Measurements from ENCODE around the gene KHSRP.
A peak's percentile ranks its signal among the peaks of the same experiment; 100 is the strongest.

The KHSRP gene

DNA sequence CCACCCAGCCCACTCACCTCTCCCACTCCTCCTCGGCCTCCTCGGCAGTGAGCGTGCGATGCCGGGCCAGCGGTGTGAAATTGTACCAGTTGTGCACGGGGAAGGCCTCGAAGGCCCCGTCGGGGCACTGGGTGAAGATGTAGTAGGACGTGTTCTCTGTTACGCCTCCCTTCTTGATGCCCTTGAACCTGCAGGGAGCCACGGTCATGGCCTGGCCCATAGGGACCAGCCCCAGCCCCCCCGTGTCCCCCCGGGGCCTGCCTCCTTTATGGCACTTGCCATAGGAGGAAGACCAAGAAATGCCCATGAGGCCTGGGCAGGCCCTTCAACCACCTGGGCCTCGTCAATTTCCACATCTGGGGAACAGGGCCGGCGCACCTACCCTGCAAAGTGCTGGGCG is 37.2 kb downstream of the KHSRP start:
- DNase-seq (ENCODE audit: low read depth), result no peak

DNA sequence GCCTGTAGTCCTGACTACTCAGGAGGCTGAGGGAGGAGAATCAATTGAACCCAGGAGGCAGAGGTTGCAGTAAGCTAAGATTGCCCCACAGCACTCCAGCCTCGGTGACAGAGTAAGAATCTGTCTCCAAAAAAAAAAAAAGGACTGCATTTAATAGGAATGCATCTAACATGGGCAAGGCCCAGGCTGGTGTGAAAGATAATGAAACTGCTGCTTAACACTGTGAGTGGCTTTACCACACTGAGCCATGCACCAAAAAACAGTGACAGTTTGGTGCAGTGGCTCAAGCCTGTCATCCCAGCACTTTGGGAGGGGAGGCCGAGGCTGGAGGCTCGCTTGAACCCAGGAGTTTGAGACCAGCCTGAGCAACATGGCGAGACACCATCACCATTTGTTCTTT is 40.2 kb downstream of the KHSRP start:
- DNase-seq (ENCODE audit: low read depth), result no peak

DNA sequence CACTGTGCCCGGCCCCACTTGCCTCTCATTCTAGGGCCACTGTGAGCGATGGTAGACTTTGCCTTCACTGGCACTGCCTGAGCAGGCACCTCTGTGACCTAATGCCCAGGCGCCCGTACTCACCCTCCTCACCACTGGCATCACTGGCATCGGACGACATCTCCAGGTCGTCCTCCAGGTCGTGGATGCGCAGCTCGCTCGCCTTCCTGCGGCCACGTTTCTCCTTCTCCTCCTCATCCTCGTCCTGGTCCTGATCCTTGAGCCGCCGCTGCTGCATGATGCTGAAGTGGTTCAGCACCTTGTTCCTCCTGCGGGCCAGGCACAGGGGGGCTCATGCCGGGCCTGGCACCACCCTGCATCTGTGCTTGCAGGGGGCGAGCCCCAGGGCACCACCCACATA is 41.4 kb downstream of the KHSRP start:
- no peak for DNase-seq (ENCODE audit: low read depth)

DNA sequence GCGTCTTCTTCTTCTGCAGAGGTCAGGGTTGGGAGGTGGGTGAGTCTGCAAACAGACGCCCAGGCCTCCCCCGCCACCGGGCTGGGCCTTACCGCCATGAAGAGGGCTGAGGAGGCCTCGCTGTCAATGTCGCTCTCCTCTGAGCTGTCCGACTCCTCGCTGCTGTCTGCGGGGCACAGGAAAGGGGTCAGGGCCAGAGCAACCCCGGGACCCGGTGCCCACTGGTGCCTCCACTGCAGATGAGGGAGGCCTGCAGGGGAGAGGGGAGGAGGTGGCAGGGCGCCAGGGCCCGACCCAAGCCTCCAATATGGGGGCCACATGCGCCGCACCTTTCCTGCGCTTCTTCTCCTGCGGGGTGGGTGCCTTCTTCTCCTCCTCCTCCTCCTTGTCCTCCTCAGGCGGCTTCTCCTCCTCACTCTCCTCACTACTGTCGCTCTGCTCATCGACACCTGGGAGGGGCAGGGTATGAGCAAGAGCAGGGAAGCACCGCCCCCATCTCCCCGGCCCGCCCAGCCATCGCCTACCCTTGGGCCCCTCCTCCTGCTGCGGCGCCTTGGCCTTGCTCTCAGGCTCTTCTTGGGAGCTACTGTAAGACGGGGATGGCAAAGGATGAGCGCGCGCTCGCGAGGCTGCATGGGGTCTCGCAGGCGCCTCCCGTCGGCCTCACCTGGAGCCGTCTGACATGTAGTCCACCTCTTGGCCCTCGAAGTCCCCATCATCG is 43.4 kb downstream of the KHSRP start:
- DNase-seq (ENCODE audit: low read depth), result no peak

DNA sequence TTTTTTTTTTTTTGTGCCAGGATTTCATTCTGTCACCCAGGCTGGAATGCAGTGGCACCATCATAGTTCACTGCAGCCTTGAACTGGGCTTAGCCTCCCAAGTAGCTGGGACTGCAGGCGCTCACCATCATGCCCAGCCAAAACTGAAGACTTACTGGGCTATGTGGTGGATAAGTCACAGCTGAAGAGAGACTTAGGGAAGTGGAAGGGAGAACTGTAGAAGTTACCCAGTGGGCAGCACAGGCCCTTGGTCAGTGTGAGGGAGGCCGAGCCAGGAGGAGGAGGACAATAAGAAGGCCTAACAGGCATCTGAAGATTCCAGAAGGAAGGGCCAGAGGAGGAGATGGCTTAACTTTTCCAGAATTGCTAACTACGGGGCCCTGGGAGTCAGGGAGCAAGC is 44.9 kb downstream of the KHSRP start:
- DNase-seq (ENCODE audit: low read depth), result no peak

DNA sequence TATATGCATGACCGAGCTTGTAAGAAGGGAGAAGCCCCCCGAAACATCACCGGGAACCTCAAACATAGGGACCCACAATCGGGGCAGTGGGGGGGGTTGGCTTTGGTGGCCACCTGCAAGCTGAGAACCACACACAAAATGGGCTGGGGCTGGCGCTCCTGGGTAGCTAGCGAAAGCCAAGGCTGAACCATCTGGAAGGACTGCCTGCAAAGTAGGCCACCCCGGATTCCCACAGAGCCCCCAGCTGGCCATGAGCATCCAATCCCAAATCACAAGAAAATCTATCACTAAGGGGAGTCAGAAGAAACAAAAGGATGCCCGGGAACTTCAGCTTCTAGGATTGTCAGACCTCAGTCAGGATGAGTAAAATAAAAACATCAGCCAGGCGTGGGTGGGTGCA is 46.1 kb downstream of the KHSRP start:
- no peak for DNase-seq (ENCODE audit: low read depth)

DNA sequence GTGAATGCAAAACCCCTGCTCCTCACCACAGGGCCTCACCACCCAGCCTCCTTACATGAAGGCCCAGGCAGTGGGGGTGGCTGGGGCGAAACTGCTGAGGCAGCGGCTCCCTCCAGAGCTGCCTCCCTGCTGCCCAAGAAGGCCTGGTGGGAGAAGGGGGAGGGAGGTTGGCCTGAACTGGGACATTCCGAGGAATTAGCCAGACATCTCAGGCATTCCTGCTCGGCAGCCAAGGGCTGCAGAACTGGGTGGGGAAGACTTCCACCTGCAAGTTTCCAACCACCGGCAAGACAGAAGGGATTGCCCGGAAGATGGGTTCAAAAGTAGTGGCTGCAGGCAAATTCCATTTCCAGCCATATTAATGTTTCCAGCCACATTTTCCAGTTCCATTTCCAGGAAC is 46.6 kb downstream of the KHSRP start:
- DNase-seq (ENCODE audit: low read depth), result peak; percentile 89

DNA sequence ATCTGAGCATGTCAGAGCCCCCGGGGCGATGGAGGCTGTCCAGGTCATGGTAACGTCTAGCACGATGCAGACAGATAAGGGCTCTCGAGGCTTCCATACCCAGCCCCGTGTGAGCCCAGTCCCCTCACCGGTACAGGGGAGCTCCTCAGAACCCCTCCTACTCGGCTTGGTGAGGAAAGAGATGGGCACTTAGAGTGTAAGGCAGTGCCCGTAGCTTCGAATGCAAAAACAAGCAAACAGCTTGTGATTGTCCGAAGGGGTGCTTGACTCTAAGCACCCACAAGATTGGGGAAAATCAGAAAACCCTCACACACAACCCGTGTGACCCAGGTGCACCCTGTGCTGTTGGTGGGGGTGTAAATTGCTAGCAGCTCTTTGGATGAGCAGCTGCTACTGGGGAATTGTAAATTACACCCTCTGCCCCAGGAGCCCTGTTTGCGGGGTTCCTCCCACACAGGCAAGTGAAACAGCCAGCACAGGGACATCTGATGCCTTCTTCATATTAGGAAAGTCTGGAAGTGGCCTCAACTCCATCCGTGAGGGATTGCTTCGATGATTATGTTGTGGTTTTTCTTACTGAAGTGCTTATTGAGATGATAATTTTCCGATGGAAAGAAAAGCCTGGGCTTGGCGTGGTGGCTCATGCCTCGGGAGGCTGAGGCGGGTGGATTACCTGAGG is 48.0 kb downstream of the KHSRP start:
- peak; percentile 27 for DNase-seq (ENCODE audit: low read depth)

DNA sequence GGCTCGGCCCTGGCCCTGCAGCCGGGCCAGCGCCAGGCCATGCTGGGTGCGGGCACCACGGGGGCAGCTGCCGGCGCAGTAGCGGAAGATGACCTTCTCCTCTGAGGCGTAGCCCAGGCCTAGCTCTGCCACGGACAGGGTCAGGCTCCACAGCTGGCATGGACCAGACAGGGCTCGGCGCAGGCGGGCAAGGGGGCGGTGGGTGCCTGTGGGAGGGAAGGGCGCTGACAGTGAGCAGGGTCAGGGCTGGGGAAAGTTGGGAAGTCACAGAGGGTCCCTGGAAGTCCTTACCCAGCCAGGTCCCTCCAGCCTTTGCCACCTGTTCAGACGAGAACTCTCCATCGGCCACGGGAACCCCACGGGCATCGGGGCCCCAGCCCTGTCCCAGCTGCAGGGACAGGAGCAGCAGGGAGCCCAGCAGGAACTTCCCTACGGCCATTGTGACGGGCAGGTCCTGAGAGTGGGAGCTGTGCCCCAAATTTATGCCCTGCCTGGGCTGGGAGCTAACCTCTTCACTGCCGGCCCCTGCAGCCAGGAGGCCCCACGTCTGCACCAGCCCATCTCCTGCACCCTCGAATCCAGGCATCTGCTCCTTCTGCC is 49.1 kb downstream of the KHSRP start, which contains the start of gene PSPN:
TSS of gene PSPN (minus strand) at position 523 of the 600 bp plus-strand sequence. CDS start at position 439, 84 bp downstream.
- DNase-seq (ENCODE audit: low read depth), result no peak

DNA sequence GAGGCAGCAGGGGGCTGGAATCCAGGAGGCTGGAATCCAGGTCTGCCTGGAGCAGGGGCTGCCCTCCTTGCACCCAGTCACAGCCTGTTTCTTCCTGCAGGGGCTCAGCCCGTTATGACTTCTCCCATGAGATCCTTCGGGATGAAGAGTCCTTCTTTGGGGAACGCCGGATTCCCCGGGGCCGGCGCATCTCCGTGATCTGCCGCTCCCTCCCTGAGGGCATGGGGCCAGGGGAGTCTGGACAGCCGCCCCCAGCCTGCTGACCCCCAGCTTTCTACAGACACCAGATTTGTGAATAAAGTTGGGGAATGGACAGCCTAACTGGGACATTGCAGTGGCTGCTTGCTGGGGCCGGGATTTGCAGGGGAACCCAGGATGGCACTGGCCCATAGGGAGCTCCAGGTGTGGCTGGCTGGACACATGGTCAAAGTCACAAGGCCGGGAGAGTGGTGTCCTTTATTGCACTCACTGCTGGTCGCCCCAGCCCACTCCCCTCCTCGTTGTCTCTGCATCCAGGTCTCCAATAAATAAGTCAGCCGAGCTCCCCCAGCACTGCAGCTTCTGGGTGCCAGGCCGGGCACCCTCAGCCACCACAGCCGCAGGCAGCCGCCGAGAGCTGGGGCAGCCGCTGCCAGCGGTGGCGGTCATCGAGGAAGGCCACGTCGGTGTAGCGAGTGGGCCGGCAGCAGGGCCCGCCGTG is 49.8 kb downstream of the KHSRP start:
- DNase-seq (ENCODE audit: low read depth), result no peak

DNA sequence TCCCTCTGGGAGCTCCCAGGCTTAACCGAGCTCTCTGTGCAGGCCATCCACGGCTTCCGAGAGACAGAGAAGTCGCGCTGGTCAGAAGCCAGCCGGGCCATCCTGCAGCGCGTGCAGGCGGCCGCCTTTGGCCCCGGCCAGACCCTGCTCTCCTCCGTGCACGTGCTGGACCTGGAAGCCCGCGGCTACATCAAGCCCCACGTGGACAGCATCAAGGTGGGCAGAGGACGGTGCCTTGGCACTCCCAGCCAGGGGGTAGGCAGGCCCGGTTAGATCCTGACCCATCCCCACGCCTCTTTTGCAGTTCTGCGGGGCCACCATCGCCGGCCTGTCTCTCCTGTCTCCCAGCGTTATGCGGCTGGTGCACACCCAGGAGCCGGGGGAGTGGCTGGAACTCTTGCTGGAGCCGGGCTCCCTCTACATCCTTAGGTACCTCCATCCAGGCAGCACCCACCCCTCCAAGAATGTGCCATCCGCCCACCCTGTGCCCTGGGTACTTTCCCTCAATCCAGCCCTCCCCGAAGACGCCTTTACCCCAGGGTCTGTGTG is 50.4 kb downstream of the KHSRP start:
- no peak for DNase-seq (ENCODE audit: low read depth)

DNA sequence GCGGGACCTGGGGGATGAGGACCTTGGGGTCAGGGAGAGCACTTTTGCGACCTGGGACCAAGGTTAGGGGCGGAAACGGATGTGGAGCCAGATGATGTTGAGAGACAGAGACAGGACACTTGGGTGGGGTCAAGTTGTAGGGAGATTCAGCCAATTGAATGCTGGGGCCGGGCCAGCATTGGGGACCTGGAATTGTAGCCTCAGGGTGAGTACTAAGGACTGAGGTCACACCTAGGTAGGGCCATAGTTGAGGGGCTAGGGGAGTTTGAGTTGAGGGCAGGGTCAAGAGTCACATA is 50.9 kb downstream of the KHSRP start:
- no peak for DNase-seq (ENCODE audit: low read depth)

DNA sequence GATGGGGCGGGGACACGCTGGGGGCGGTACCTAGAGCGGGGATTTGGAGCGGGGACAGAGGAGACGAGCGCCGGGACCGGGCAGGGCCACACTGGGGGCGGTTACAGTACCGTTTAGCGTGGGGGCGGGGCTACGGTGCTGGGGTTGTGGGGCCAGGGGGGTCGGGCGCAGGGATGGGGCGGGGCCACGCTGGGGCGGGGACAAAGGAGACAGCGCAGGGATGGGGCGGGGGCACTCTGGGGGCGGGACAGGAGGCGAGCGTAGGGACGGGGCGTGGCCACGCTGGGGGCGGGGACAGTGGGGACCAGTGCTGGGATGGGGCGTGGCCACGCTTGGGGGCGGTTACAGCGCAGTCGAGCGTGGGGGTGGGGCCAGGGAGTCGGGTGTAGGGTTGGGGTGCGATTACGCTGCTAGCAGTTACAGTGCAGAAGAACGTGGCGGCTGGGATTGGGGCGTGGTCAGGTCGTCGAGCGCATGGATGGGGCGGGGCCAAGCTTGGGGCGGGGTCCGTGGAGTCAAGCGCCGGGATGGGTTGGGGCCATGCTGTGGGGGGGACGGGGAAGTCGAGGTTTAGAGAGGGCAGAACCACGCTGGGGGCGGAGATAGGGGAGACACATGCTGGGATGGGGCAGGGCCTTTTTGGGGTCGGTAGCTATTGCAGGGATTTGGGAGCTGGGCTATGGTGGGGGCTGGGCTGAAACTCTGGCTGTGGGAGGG is 51.4 kb downstream of the KHSRP start:
- DNase-seq (ENCODE audit: low read depth), result peak; percentile 95

DNA sequence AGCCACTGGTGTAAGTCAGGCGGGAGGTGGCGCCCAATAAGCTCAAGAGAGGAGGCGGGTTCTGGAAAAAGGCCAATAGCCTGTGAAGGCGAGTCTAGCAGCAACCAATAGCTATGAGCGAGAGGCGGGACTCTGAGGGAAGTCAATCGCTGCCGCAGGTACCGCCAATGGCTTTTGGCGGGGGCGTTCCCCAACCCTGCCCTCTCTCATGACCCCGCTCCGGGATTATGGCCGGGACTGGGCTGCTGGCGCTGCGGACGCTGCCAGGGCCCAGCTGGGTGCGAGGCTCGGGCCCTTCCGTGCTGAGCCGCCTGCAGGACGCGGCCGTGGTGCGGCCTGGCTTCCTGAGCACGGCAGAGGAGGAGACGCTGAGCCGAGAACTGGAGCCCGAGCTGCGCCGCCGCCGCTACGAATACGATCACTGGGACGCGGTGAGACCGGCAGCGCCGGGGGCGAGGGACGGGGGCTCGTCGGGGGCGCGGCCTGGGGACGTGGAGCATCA is 52.0 kb downstream of the KHSRP start, which contains the start of gene ALKBH7:
TSS of gene ALKBH7 (plus strand) at position 201 of the 502 bp plus-strand sequence. CDS start at position 228, 27 bp downstream.
- DNase-seq (ENCODE audit: low read depth), result peak; percentile 100

DNA sequence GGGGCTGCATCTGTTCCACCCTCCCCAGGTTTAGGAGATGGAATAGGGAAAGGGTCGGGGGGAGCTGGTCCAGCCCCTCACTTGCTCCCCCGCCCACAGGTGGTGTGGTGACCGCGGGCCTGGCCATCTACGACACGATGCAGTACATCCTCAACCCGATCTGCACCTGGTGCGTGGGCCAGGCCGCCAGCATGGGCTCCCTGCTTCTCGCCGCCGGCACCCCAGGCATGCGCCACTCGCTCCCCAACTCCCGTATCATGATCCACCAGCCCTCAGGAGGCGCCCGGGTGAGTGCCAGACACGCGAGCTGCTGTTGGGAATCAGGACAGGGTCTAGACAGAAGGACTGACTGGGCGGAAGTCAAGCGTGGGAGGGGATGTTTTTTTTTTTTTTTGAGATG is 60.3 kb downstream of the KHSRP start:
- DNase-seq (ENCODE audit: low read depth), result no peak
